B cell (primary cell): Measurements from ENCODE around the gene PSMF1. TPM values are rescaled to one million over a fixed set of nuclear protein-coding genes. Genes with fewer than 3 reads are reported as not detected.

Experiments used
- ATAC-seq: fragments of 200-7000 bp; cut with Tn5 transposase; one replicate; pipeline ENCODE4 v1.10.0; 2021; ENCODE audit warnings: low read depth, mild to moderate bottlenecking, moderate number of reproducible peaks, moderate library complexity
- CTCF ChIA-PET: fragments of 350-600 bp; sonication (Branson Sonifier 250); formaldehyde crosslinking; loops from one replicate; lab custom pipeline; 2021; ENCODE audit warnings: antibody characterized with exemption, inconsistent platforms; lab: Charles Lee
- POLR2A ChIA-PET: fragments of 350-600 bp; sonication (Branson Sonifier 250); formaldehyde crosslinking; loops from one replicate; lab custom pipeline; 2021; ENCODE audit warnings: antibody characterized with exemption; lab: Charles Lee
- DNase-seq: peaks from one replicate; pipeline ENCODE4 v3.0.0; 2013
- H2AFZ ChIP-seq: 2 replicates; pipeline ENCODE4 v1.6.1; 2012; ENCODE audit warnings: mild to moderate bottlenecking, low read depth, low read length; ENCODE audit not compliant: insufficient read depth, poor library complexity, severe bottlenecking
- H3K27ac ChIP-seq, 2 donors: 1 replicate in 1 of 2; 2 replicates in 1 of 2; pipeline ENCODE4 v1.5.1; 2012 to 2013; ENCODE audit warnings: low read length in 2 of 2, mild to moderate bottlenecking in 2 of 2, moderate library complexity in 1 of 2
- H3K27me3 ChIP-seq, 4 experiments: fragments of 200-600 bp in 1 of 4; sonication (generic) in 1 of 4; replicated peaks in 1 of 4; 1 replicate in 2 of 4; 2 replicates in 2 of 4; pipeline versions ENCODE4 v1.6.1 to v1.7.0; 2013 to 2016; ENCODE audit warnings: low read length in 3 of 4, mild to moderate bottlenecking in 2 of 4, mixed read lengths in 1 of 4, moderate library complexity in 1 of 4; ENCODE audit not compliant: insufficient read depth in 4 of 4, control insufficient read depth in 3 of 4; ENCODE audit errors: control extremely low read depth in 1 of 4
- H3K36me3 ChIP-seq, 2 experiments: replicated peaks in 1 of 2; 1 replicate in 1 of 2; 2 replicates in 1 of 2; pipeline versions ENCODE4 v1.6.1 to v1.7.1; 2013; ENCODE audit warnings: low read length in 1 of 2; ENCODE audit not compliant: insufficient read depth in 2 of 2, control insufficient read depth in 1 of 2; ENCODE audit errors: control extremely low read depth in 1 of 2, extremely low read depth in 1 of 2
- H3K4me1 ChIP-seq, 2 donors: fragments of 200-600 bp in 1 of 2; sonication (generic) in 1 of 2; 1 replicate in 1 of 2; 2 replicates in 1 of 2; pipeline versions ENCODE4 v1.5.1 to v1.6.1; 2013 to 2017; ENCODE audit warnings: low read length in 2 of 2; ENCODE audit not compliant: control insufficient read depth in 2 of 2, insufficient read depth in 2 of 2
- H3K4me2 ChIP-seq: replicated peaks from 2 replicates; pipeline ENCODE3; 2012; ENCODE audit warnings: mild to moderate bottlenecking, low read depth, low read length; ENCODE audit not compliant: poor library complexity, severe bottlenecking
- H3K4me3 ChIP-seq, 5 experiments: fragments of 200-600 bp in 1 of 5; sonication (generic) in 1 of 5; 1 replicate in 3 of 5; 2 replicates in 2 of 5; pipeline versions ENCODE4 v1.5.1 to v1.7.0; 2011 to 2016; ENCODE audit warnings: low read length in 4 of 5, mild to moderate bottlenecking in 4 of 5, low read depth in 2 of 5, control low read depth in 1 of 5, moderate library complexity in 1 of 5; ENCODE audit not compliant: insufficient read depth in 1 of 5; ENCODE audit errors: control extremely low read depth in 1 of 5, extremely low read depth in 1 of 5
- H3K79me2 ChIP-seq: fragments of 200-600 bp; sonication (generic); one replicate; pipeline ENCODE4 v1.6.0; 2016; ENCODE audit warnings: low read length; ENCODE audit not compliant: control insufficient read depth, insufficient read depth
- H3K9ac ChIP-seq: fragments of 200-600 bp; sonication (generic); 2 replicates; pipeline ENCODE4 v1.6.1; 2017; ENCODE audit warnings: mild to moderate bottlenecking, low read length, moderate library complexity
- H3K9me3 ChIP-seq, 3 donors: one replicate each; pipeline versions ENCODE4 v1.6.1 to v1.7.1; 2013; ENCODE audit warnings: low read length in 2 of 3; ENCODE audit not compliant: control insufficient read depth in 2 of 3, insufficient read depth in 1 of 3; ENCODE audit errors: control extremely low read depth in 1 of 3
- H4K20me1 ChIP-seq: 2 replicates; pipeline ENCODE4 v1.6.0; 2012; ENCODE audit warnings: mild to moderate bottlenecking, low read length; ENCODE audit not compliant: insufficient read depth, control insufficient read depth, poor library complexity, severe bottlenecking
- H3K27ac Mint-ChIP-seq: one replicate; pipeline ENCODE4 v1.8.0; 2021; ENCODE audit warnings: mixed read lengths
- H3K27me3 Mint-ChIP-seq: one replicate; pipeline ENCODE4 v1.8.0; 2021; ENCODE audit warnings: mixed read lengths
- H3K4me1 Mint-ChIP-seq: one replicate; pipeline ENCODE4 v1.8.0; 2021; ENCODE audit warnings: mixed read lengths
- H3K4me3 Mint-ChIP-seq: one replicate; pipeline ENCODE4 v1.8.0; 2021; ENCODE audit warnings: mixed read lengths
- H3K9me3 Mint-ChIP-seq: one replicate; pipeline ENCODE4 v1.8.0; 2022; ENCODE audit warnings: mixed read lengths; ENCODE audit not compliant: insufficient read depth
- EZH2 ChIP-seq: IDR thresholded peaks from 2 replicates; pipeline ENCODE4 v1.6.1; 2012; ENCODE audit warnings: borderline replicate concordance, low read depth, mild to moderate bottlenecking, moderate library complexity, low read length; ENCODE audit not compliant: insufficient read depth, poor library complexity, severe bottlenecking
- WGBS: methylation state at CpG from one replicate; pipeline ENCODE4 v1.1.5; 2013; ENCODE audit warnings: missing lambda C conversion rate; ENCODE audit not compliant: insufficient coverage; 5-methylcytosine and 5-hydroxymethylcytosine counted together
- intact Hi-C: fragments of 100-400 bp; cut with micrococcal nuclease; formaldehyde crosslinking; loops from one replicate; pipeline ENCODE4 v1.10.0; 2022
- polyA plus RNA-seq: library from polyadenylated mRNA; depleted of rRNA; stranded (reverse); fragments of >200 nt; gene quantifications from 2 replicates; pipeline ENCODE4 v1.2.3, GENCODE V29; 2012
- total RNA-seq, 2 donors: library from RNA; stranded (reverse); fragments of 120-200 nt in 1 of 2; gene quantifications; 1 replicate in 1 of 2; 2 replicates in 1 of 2; pipeline versions ENCODE4 v1.2.3 to v1.2.4, GENCODE V29; 2013 to 2022
- TF ChIP-seq, protein P1 (sequence below): fragments of 200-600 bp; IDR thresholded peaks from one replicate; pipeline ENCODE4 v1.8.0; 2022; ENCODE audit warnings: antibody characterized with exemption, mild to moderate bottlenecking

Gene PSMF1
- total and polyA plus RNA-seq, 2 donors (not counting 1 experiment from before 2014, with no cell fraction given): 113 to 132 TPM

DNA sequence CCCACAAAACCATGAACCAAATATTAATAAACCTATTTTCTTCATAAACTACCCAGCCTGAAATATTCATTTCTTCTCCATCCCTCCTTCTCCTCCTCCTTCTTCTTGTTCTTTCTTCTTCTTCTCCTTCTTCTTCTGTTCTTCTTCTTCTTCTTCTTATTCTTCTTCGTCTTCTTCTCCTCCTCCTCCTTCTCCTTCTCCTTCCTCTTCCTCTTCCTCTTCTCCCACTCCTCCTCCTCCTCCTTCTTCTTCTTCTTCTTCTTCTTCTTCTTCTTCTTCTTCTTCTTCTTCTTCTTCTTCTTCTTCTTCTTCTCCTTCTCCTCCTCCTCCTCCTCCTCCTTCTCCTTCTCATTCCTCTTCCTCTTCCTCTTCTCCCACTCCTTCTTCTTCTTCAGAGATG is 71.4 kb downstream of the PSMF1 start:
- no peak overlapping the region for H3K9ac ChIP-seq
- no peak overlapping the region for H3K27ac ChIP-seq
- TF ChIP-seq, protein P1, sequence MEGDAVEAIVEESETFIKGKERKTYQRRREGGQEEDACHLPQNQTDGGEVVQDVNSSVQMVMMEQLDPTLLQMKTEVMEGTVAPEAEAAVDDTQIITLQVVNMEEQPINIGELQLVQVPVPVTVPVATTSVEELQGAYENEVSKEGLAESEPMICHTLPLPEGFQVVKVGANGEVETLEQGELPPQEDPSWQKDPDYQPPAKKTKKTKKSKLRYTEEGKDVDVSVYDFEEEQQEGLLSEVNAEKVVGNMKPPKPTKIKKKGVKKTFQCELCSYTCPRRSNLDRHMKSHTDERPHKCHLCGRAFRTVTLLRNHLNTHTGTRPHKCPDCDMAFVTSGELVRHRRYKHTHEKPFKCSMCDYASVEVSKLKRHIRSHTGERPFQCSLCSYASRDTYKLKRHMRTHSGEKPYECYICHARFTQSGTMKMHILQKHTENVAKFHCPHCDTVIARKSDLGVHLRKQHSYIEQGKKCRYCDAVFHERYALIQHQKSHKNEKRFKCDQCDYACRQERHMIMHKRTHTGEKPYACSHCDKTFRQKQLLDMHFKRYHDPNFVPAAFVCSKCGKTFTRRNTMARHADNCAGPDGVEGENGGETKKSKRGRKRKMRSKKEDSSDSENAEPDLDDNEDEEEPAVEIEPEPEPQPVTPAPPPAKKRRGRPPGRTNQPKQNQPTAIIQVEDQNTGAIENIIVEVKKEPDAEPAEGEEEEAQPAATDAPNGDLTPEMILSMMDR: no peak
- TF ChIP-seq EZH2: no peak
- WGBS: 39% methylated on average over 1 of the region's 1 CpG
- peaks cover 0 to 17% (median 9%) of the 10 kb centered on the region in 4 experiments for H3K27me3 ChIP-seq
- H3K36me3 ChIP-seq: no peaks in the 10 kb centered on the region
- H3K4me1 ChIP-seq: no peaks in the 10 kb centered on the region
- no peaks in the 10 kb centered on the region for H3K9me3 ChIP-seq
- H3K4me2 ChIP-seq: no peak overlapping the region
- no peak overlapping the region for H3K4me3 ChIP-seq
- ChIA-PET CTCF (no interaction called here), POLR2A (no interaction called here)
- Mint-ChIP-seq H3K27ac (no peak overlapping the region), H3K4me3 (no peak overlapping the region), H3K27me3 (peaks cover 15% of the 10 kb centered on the region), H3K9me3 (no peaks in the 10 kb centered on the region), H3K4me1 (peaks cover 5% of the 10 kb centered on the region)
- H2AFZ ChIP-seq: no peak overlapping the region
- ATAC-seq (no peak), DNase-seq (no peak)
- no peaks in the 10 kb centered on the region for H3K79me2 ChIP-seq
- no peaks in the 10 kb centered on the region for H4K20me1 ChIP-seq
- intact Hi-C loops: no loop called here

DNA sequence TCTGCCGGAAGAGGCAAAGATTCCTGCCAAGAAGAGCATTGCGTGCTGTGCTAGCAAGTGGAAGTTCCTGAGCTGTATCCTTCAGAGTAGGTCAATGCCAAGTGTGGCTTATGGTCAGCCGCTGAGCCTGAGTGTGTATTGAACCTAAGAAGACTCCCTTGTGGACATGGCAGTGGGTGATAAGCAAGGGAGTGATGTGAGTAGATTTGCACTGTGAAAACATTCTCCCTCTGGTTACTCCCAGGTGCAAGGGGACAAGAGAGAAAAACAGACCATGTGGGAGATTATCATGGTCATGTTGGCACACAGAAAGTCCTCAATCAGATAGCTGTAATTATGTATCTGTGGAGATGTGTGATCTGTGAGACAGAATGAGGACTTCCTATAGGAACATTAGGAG is 72.4 kb downstream of the PSMF1 start:
- no peak overlapping the region for H3K9ac ChIP-seq
- no peaks in the 10 kb centered on the region for H4K20me1 ChIP-seq
- H3K36me3 ChIP-seq: no peaks in the 10 kb centered on the region
- Mint-ChIP-seq H3K27ac (no peak overlapping the region), H3K9me3 (no peaks in the 10 kb centered on the region), H3K27me3 (peaks cover 17% of the 10 kb centered on the region), H3K4me1 (peaks cover 4% of the 10 kb centered on the region), H3K4me3 (no peak overlapping the region)
- no peaks in the 10 kb centered on the region for H3K79me2 ChIP-seq
- ATAC-seq (no peak), DNase-seq (no peak)
- ChIA-PET CTCF (no interaction called here), POLR2A (no interaction called here)
- TF ChIP-seq EZH2: no peak
- no peak overlapping the region for H3K27ac ChIP-seq
- no peaks in the 10 kb centered on the region for H3K9me3 ChIP-seq
- 97% methylated on average over 3 of the region's 3 CpGs for WGBS
- no peaks in the 10 kb centered on the region for H3K4me1 ChIP-seq
- no peak overlapping the region for H2AFZ ChIP-seq
- peaks cover 0 to 16% (median 9%) of the 10 kb centered on the region in 4 experiments for H3K27me3 ChIP-seq
- no peak overlapping the region for H3K4me3 ChIP-seq
- intact Hi-C loops: no loop called here
- no peak overlapping the region for H3K4me2 ChIP-seq
